NCI-H2171 (cell line): ENCODE data around the gene NT5DC4.

Experiments
- DNase-seq: peaks from one replicate; lab custom pipeline; 2025; lab: John Stamatoyannopoulos, UW

Gene NT5DC4

GRCh38 chr2:112784199-112785189 is 63.7 kb downstream of the NT5DC4 start, which contains the start of gene IL1A:
IL1A (minus strand) TSS chr2:112784493; CDS start chr2:112783770, 723 bp downstream.
- DNase-seq = no peak

GRCh38 chr2:112787294-112787693 is 66.5 kb downstream of the NT5DC4 start:
- no peak for DNase-seq

- DNase-seq = no peak
Measured at GRCh38 chr2:112787729-112788393, 67.0 kb downstream of the NT5DC4 start.

- DNase-seq = no peak
Measured at GRCh38 chr2:112788653-112789052, 67.8 kb downstream of the NT5DC4 start.
